Activated naive CD8-positive, alpha-beta T cell treated with anti-CD3 and anti-CD28 coated beads, Interleukin-2, amount 10 ng/mL, durations not matched to agents 7 days and 5 days (primary cell): ENCODE measurements around the gene CC2D2A. TPM values are rescaled to one million over a fixed set of nuclear protein-coding genes. Genes with fewer than 3 reads are reported as not detected.

Experiments used
- ATAC-seq: fragments of 150-1000 bp; cut with Tn5 transposase; one replicate; pipeline ENCODE4 v1.10.0; 2021; ENCODE audit warnings: low read depth, moderate library complexity
- POLR2A ChIA-PET: fragments of 350-600 bp; sonication (Branson Sonifier 250); formaldehyde crosslinking; loops from one replicate; lab custom pipeline; 2021; ENCODE audit warnings: antibody characterized with exemption; lab: Charles Lee
- DNase-seq: peaks from one replicate; pipeline ENCODE4 v3.0.0; 2021
- H3K27ac Mint-ChIP-seq: one replicate; pipeline ENCODE4 v1.8.0; 2022; ENCODE audit warnings: mild to moderate bottlenecking, mixed read lengths
- H3K27me3 Mint-ChIP-seq: one replicate; pipeline ENCODE4 v1.8.0; 2022; ENCODE audit warnings: mild to moderate bottlenecking, moderate library complexity, mixed read lengths
- H3K36me3 Mint-ChIP-seq: one replicate; pipeline ENCODE4 v1.8.0; 2021; ENCODE audit warnings: mild to moderate bottlenecking, mixed read lengths
- H3K4me1 Mint-ChIP-seq: one replicate; pipeline ENCODE4 v1.8.0; 2021; ENCODE audit warnings: mixed read lengths
- H3K4me3 Mint-ChIP-seq: one replicate; pipeline ENCODE4 v1.8.0; 2022; ENCODE audit warnings: mild to moderate bottlenecking, moderate library complexity, mixed read lengths
- H3K9me3 Mint-ChIP-seq: one replicate; pipeline ENCODE4 v1.8.0; 2021; ENCODE audit warnings: mixed read lengths
- total RNA-seq, 2 experiments: library from RNA; stranded (reverse); gene quantifications; one replicate each; pipeline ENCODE4 v1.2.3, GENCODE V29; 2021

The CC2D2A gene
- total RNA-seq, 2 experiments from 2014 or later = not detected

- H3K4me1 Mint-ChIP-seq = no peaks in the 10 kb centered on the region
- H3K9me3 Mint-ChIP-seq = no peaks in the 10 kb centered on the region
- no peak for DNase-seq
- H3K4me3 Mint-ChIP-seq = no peak overlapping the region
- POLR2A ChIA-PET = interaction anchor here (1.1 kb wide), 1 partner anchor 44 kb away, joined by 3 read pairs; no protein-coding TSS in a partner anchor
- H3K27ac Mint-ChIP-seq = no peak overlapping the region
- ATAC-seq = no peak
- no peaks in the 10 kb centered on the region for H3K36me3 Mint-ChIP-seq
- H3K27me3 Mint-ChIP-seq = no peaks in the 10 kb centered on the region
These were observed 10.2 kb downstream of the CC2D2A start for GRCh38 chr4:15479913-15480185.

GRCh38 chr4:15481961-15482745 lies 12.5 kb downstream of the CC2D2A start:
- no peaks in the 10 kb centered on the region for H3K36me3 Mint-ChIP-seq
- POLR2A ChIA-PET = no interaction called here
- H3K27ac Mint-ChIP-seq = no peak overlapping the region
- ATAC-seq (no peak), DNase-seq (no peak)
- H3K4me1 Mint-ChIP-seq = no peaks in the 10 kb centered on the region
- H3K9me3 Mint-ChIP-seq = peaks cover 2% of the 10 kb centered on the region
- peaks cover 9% of the 10 kb centered on the region for H3K27me3 Mint-ChIP-seq
- H3K4me3 Mint-ChIP-seq = no peak overlapping the region

DNA sequence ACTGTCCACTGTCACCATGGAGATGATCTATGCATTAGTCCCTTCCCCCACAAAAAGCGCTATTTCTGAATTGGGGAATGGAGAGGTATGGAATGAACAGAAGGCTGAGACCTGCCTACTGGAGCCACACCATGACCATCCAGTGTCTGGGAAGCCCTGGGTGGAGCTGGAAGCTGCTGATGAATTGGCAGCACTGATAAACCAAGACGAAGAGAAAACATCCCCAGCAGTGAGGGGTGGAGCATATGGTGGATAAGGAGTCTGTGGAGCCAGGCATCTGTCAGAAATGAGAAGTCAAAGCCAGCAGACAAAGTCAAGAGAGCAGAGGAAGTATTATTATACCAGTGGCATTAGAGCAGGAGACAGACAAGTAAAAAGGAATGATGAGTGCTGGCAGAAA lies 13.2 kb downstream of the CC2D2A start:
- Mint-ChIP-seq H3K27me3 (peaks cover 14% of the 10 kb centered on the region), H3K4me1 (no peaks in the 10 kb centered on the region), H3K4me3 (no peak overlapping the region), H3K9me3 (peaks cover 2% of the 10 kb centered on the region), H3K27ac (no peak overlapping the region), H3K36me3 (no peaks in the 10 kb centered on the region)
- no peak for DNase-seq
- POLR2A ChIA-PET = no interaction called here
- no peak for ATAC-seq

GRCh38 chr4:15488136-15488535 lies 18.5 kb downstream of the CC2D2A start:
- H3K27me3 Mint-ChIP-seq = peaks cover 16% of the 10 kb centered on the region
- H3K27ac Mint-ChIP-seq = no peak overlapping the region
- no peak for DNase-seq
- no peak for ATAC-seq
- no peaks in the 10 kb centered on the region for H3K36me3 Mint-ChIP-seq
- no peaks in the 10 kb centered on the region for H3K4me1 Mint-ChIP-seq
- no peak overlapping the region for H3K4me3 Mint-ChIP-seq
- POLR2A ChIA-PET = no interaction called here
- peaks cover 13% of the 10 kb centered on the region for H3K9me3 Mint-ChIP-seq

DNA sequence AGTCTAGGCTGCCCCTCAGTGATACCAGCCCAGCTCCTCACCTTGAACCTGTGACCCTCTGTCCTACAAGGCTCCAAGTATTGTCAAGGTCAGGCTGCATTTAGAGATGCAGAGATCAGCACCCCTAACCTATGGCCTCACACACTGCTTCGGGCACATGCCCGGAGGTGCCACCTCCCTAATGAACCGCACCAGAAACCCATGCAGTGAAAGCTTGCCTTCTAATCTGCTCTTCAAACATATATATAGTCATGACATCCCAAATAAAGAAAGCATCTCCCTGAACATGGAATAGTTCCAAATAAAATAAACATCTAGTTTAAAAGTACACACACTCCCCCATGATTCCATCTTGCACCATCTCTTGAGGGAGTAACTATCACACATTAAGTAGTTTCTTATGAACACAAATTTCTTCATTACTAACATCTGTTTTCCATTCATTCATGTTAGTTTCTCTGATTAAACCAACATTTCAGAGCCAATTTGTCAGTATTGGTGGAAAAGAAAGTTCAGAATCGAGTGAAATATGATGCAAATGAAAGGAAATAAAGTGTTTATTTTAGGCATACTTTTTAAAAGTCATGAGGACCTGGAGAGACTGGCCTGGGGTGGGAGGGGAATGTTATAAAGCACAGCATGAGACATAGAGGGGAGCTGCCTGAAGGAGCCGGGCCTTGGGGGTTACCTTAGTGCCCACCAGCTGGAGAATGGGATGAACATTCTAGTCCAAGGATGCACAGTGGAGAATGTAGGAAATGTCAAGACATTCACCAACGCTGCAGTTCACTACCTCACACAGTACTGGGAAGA lies 19.2 kb downstream of the CC2D2A start:
- Mint-ChIP-seq H3K36me3 (no peaks in the 10 kb centered on the region), H3K4me1 (no peaks in the 10 kb centered on the region), H3K4me3 (no peak overlapping the region), H3K27me3 (peaks cover 16% of the 10 kb centered on the region), H3K27ac (no peak overlapping the region), H3K9me3 (peaks cover 13% of the 10 kb centered on the region)
- DNase-seq (no peak), ATAC-seq (no peak)
- POLR2A ChIA-PET = no interaction called here

GRCh38 chr4:15489551-15489950 lies 19.9 kb downstream of the CC2D2A start:
- Mint-ChIP-seq H3K27me3 (peaks cover 16% of the 10 kb centered on the region), H3K4me3 (no peak overlapping the region), H3K4me1 (no peaks in the 10 kb centered on the region), H3K36me3 (no peaks in the 10 kb centered on the region), H3K9me3 (peaks cover 13% of the 10 kb centered on the region), H3K27ac (no peak overlapping the region)
- DNase-seq (no peak), ATAC-seq (no peak)
- POLR2A ChIA-PET = no interaction called here

GRCh38 chr4:15493411-15493810 lies 23.7 kb downstream of the CC2D2A start:
- H3K27me3 Mint-ChIP-seq = peaks cover 6% of the 10 kb centered on the region
- H3K36me3 Mint-ChIP-seq = peaks cover 5% of the 10 kb centered on the region
- H3K9me3 Mint-ChIP-seq = peaks cover 15% of the 10 kb centered on the region
- no peak overlapping the region for H3K4me3 Mint-ChIP-seq
- DNase-seq = no peak
- H3K4me1 Mint-ChIP-seq = no peaks in the 10 kb centered on the region
- no peak for ATAC-seq
- POLR2A ChIA-PET = no interaction called here
- H3K27ac Mint-ChIP-seq = no peak overlapping the region

DNA sequence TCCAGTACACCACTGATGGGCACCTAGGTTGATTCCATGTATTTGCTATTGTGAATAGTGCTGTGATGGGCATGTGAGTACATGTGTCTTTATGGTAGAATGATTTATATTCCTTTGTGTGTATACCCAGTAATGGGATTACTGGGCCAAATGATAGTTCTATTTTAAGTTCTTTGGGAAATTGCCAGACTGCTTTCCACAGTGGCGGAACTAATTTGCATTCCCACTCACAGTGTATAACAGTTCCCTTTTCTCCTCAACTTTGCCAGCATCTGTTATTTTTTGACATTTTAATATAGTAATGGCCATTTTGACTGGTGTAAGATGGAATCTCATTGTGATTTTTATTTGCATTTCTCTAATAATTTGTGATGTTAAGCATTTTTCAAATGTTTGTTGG lies 25.9 kb downstream of the CC2D2A start:
- DNase-seq = no peak
- no peak overlapping the region for H3K27ac Mint-ChIP-seq
- POLR2A ChIA-PET = no interaction called here
- H3K36me3 Mint-ChIP-seq = peaks cover 5% of the 10 kb centered on the region
- ATAC-seq = no peak
- peaks cover 6% of the 10 kb centered on the region for H3K27me3 Mint-ChIP-seq
- H3K9me3 Mint-ChIP-seq = peaks cover 4% of the 10 kb centered on the region
- H3K4me3 Mint-ChIP-seq = no peak overlapping the region
- H3K4me1 Mint-ChIP-seq = no peaks in the 10 kb centered on the region

GRCh38 chr4:15498356-15498755 lies 28.7 kb downstream of the CC2D2A start:
- Mint-ChIP-seq H3K27ac (no peak overlapping the region), H3K36me3 (peaks cover 5% of the 10 kb centered on the region), H3K4me1 (no peaks in the 10 kb centered on the region), H3K9me3 (peaks cover 4% of the 10 kb centered on the region), H3K27me3 (peaks cover 4% of the 10 kb centered on the region), H3K4me3 (no peak overlapping the region)
- DNase-seq = no peak
- POLR2A ChIA-PET = no interaction called here
- no peak for ATAC-seq

- Mint-ChIP-seq H3K36me3 (peaks cover 5% of the 10 kb centered on the region), H3K27me3 (peaks cover 4% of the 10 kb centered on the region), H3K9me3 (peaks cover 4% of the 10 kb centered on the region), H3K27ac (no peak overlapping the region), H3K4me3 (no peak overlapping the region), H3K4me1 (no peaks in the 10 kb centered on the region)
- ATAC-seq (no peak), DNase-seq (no peak)
- POLR2A ChIA-PET = no interaction called here
These were observed 31.0 kb downstream of the CC2D2A start for GRCh38 chr4:15500701-15501100.

DNA sequence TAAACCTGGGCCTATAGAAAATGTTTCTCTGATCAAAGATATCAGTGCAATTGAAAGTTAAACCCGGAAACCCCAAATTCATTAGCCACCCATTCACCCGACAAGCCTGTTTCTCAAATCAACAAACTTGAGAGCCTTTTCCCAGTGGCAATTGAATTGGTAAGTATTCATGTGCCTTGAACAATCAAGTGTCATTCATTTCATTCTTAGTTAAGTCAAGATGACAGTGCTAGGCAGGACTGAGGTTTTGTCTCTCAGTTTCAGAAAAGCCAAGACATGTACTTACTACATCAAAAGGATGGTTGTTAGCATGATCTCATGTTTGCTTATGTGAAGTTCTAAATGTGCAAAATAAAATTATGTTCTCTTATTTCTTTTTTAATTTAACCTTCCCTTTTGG lies 32.3 kb downstream of the CC2D2A start:
- DNase-seq = no peak
- H3K4me3 Mint-ChIP-seq = no peak overlapping the region
- H3K36me3 Mint-ChIP-seq = peaks cover 5% of the 10 kb centered on the region
- no peak overlapping the region for H3K27ac Mint-ChIP-seq
- H3K4me1 Mint-ChIP-seq = no peaks in the 10 kb centered on the region
- peaks cover 2% of the 10 kb centered on the region for H3K9me3 Mint-ChIP-seq
- ATAC-seq = no peak
- POLR2A ChIA-PET = no interaction called here
- H3K27me3 Mint-ChIP-seq = peaks cover 2% of the 10 kb centered on the region

DNA sequence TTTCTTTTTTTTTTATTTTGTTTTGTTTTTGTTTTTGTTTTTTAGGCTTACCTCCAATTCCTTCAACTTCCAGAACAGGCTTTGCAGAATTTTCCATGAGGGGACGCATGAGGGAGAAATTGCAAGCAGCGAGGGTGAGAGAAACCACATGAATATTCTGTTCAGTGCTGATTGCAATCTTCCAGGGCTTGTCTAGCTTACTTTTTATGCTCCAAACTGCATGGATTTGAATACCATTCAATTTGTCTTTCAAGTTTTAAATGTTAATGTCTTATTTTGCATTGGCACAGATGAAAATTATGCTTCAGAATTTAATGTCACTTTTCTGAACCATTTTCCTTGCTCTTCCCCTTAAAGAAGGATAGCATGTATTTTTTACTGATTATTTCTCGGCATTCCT lies 32.7 kb downstream of the CC2D2A start:
- POLR2A ChIA-PET = no interaction called here
- Mint-ChIP-seq H3K9me3 (peaks cover 2% of the 10 kb centered on the region), H3K27ac (no peak overlapping the region), H3K36me3 (peaks cover 5% of the 10 kb centered on the region), H3K27me3 (peaks cover 2% of the 10 kb centered on the region), H3K4me3 (no peak overlapping the region), H3K4me1 (no peaks in the 10 kb centered on the region)
- no peak for DNase-seq
- ATAC-seq = no peak

DNA sequence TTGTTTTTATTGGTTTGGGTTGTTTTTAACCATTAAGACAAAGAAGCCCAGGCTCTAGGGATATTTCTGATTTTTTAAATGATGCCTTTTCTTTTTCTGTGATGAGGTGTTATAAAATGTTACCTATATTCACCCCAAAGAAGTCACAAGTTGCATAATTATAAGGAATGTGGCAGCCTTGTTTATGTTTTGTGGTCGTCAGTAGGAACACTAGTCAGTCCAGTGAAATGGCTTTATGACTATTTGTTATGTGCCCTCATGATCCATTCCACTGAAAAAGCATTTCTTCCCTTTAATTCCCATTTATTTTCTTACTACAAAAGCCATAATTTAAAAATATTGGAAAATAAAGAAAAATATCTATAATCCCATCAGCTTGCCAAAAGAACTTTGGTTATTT lies 34.4 kb downstream of the CC2D2A start:
- Mint-ChIP-seq H3K4me1 (no peaks in the 10 kb centered on the region), H3K4me3 (no peak overlapping the region), H3K27ac (no peak overlapping the region), H3K27me3 (no peaks in the 10 kb centered on the region), H3K36me3 (no peaks in the 10 kb centered on the region), H3K9me3 (no peaks in the 10 kb centered on the region)
- POLR2A ChIA-PET = no interaction called here
- DNase-seq (no peak), ATAC-seq (no peak)

- Mint-ChIP-seq H3K27me3 (no peaks in the 10 kb centered on the region), H3K4me1 (no peaks in the 10 kb centered on the region), H3K27ac (no peak overlapping the region), H3K36me3 (no peaks in the 10 kb centered on the region), H3K9me3 (no peaks in the 10 kb centered on the region), H3K4me3 (no peak overlapping the region)
- ATAC-seq (no peak), DNase-seq (no peak)
- POLR2A ChIA-PET = no interaction called here
These were observed 36.8 kb downstream of the CC2D2A start for GRCh38 chr4:15506464-15506863.
